CD4-positive, alpha-beta T cell treated with Interleukin-17A for 4 hours (primary cell): ENCODE results near the gene ARHGEF28.

Experiments
- DNase-seq: peaks from one replicate; pipeline ENCODE4 v3.0.0-alpha.2; 2020; ENCODE audit warnings: mixed read lengths

ARHGEF28 gene

DNA sequence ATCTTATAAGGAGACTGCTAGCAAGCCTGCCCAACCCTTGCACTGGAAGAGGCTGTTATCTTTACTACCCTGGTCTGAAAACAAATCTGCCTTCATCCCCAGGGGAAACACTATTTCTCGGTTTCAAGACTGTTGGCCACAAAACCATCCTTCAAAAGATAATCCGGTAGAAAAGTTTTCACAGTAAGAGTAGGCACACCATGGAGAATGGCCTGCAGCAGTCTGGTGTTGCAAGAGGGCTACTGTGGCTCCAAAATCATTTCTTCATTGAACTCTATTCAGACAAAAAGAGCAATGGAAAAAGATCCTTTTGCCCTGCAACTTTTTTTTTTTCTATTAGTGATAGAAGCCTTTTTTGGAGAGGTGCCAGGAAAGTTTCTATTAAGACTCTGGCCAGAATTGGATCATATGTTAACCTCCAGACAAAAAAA, 163.9 kb downstream of the ARHGEF28 start:
- no peak for DNase-seq

DNA sequence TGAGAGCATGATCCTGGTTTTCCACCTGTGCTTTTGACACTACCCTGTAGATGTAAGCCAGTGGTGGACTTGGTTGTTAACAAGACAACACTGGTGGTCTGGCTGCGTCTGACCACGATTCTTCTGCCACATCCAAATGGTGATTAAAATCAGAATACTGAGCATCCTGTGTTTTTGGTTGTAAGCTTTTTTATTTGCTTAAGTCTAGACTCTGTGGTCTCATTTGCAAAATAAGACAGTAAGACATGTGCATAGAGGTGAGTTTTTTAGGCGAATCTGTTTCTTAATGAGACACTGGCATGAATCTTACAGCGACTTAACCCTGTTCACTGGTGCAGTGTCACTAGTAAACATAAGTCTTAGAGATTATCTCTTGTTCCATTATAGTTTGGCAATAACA, 165.4 kb downstream of the ARHGEF28 start:
- no peak for DNase-seq

DNA sequence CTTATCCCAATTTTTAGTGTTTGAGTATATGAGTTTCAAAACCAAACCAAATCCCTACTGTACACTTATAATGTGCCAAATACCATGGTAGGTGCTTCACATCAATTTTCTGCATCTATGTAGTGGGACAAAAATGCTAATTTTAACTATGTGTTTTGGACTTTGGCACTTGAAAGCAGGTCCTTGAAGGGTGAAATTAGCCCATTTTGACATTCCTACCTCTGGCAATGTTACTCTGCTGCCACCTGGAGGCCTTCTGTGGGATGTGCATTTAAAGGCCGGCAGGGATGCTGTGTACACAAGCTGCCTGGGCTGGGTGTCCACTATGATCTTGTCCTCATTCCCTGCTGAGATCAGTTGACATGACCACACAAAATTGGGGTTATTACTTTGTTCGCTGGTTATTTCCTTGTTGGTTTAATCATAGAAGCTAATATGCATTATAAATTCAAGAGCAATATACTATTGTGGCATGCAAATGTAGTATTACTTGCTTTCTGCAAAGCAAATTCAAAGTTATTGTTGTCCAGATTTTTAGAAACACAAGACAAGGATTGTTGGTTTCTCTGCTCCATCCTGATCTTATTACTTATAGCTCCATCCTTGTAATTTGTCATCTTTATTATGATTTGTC, 166.8 kb downstream of the ARHGEF28 start:
- peak; percentile 64 for DNase-seq

DNA sequence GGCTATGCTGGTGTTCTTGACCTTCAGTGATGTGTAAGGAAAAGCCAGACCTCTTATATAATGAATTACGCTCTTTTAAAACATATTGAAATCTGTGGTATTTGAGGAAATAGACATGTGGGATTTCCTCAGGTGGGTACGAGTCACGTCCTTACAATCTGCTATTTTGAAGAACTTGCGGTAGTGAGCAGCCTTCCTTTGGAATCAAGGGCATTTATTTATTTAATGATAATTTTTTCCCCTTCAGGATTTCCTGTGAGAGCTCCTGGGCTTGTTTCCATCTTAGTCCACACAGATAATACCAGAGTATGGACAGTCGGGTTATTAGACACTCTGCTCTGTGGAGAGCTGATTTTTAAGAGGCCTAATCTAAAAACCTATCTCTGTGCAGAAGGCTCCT, 167.9 kb downstream of the ARHGEF28 start:
- no peak for DNase-seq

DNA sequence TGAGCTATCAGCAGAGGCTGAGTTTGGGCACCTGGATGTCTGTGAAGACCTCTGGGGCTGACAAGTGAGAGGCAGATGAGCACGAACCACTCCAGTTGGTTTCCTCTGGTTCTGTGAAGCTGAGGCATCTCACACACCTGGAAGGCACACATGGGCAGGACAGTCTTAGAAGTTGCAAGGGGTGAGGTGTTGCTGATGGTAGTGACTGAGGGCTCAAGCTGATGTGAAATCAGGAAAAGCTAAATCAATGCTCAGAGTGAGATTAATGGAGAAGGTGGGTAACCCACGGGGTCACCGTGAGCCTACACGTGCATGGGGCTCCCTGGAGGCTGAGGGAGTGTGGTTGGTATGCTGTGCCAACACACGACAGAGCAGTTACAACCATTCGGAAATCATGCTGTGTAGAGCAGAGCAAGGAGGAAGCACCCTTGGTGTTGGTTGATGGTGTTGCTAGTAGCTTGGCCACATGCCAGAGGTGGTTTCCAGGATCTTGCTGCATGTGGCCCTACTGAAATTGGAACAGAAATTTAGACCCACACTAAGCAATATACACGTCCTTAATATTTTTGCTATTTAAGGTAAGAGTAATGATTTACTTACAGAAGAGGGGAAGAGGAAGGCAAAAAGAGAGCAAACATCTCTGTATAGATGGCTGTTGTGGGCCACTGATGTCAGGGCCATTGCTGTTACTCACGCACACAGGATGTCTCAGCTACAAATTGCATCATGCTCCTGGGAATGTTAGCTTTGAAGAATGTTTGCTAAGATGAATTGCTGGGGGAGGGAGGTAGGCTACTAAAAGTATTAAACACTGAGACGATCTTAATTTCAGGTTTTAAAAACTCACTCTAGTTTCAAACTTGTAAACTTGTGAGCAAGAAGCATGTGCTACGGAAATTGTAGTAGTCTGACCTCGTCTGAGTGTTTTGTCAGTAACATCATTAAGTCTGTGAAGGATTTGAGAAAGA, 170.5 kb downstream of the ARHGEF28 start:
- DNase-seq, result no peak

DNA sequence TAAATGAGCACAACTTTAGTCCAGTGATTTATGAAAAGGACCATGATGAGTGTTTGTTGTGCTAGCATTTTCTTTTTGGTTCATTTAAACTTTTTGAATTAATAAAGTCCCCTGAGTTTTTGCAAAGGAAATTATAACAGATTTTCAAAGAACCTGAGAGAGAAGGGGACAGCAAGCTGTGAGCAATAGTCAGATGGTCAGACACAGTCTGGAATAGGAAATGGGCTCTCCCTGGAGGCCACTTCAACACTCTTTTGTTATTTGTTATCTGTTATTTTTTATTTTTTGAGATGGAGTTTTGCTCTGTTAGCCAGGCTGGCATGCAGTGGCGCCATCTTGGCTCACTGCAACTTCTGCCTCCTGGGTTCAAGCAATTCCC, 171.1 kb downstream of the ARHGEF28 start:
- DNase-seq, result no peak

DNA sequence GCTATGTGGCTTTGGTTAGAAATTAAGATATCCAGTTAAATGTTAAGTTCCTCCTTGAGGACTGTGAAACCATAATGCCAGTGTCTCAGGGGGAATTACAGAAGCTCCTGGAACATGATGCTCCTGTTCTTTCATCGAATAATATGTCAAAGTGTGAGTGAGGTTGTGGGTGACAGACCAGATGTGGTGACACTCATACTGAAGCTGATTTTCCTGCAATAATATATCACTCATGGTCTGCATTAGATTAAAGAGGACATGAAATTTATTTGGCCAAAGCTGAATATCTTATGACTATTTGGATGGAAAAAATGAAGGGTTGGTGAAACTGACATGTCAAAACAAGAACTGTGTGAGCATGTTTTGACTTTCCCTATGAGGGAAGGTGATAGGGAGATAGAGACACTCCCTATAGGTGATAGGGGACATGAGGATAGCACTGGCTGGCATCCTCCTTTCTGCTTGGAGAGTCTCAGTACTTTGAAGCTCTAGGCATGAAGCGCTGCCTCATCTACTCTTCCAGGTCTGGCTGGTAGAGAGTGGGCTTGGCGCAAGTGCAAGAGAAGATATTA, 173.5 kb downstream of the ARHGEF28 start:
- DNase-seq, result no peak

DNA sequence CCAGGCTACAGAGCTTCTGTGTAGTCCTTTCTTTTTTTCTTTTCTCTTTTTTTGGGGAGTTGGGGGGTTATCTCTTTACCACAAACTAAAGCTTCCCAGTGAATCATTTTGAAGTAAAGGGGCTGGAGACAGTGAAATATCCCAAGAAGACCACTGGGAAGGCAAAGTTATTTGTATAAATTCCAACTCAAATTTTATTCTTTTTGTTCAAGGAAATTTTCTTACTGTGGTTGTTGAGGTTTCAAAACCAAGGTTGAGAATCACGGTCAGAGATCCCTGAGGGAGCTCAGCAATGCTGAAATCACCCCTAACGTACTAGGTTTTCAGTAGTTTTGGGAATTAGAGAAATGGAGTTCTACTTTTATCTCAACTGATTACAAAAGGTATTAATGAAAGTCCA, 175.7 kb downstream of the ARHGEF28 start:
- DNase-seq, result no peak

DNA sequence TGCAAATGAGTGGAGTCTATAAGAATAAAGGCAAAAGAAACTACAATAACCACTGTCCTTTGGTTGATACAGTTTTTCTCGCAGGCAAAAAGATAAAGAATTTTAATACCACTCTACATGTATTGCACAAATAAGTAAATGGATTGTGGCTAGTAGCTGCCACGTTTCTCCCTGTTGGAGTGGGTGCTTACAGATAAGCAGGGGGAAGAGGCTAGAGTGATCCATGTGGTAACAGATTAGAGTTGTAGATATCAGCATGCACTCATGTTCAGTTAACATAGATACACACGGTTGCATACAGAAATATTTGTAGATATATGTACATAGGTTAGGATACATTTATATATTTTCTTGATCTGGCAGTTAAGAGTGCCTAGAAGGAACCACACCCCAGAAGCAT, 179.5 kb downstream of the ARHGEF28 start:
- no peak for DNase-seq

DNA sequence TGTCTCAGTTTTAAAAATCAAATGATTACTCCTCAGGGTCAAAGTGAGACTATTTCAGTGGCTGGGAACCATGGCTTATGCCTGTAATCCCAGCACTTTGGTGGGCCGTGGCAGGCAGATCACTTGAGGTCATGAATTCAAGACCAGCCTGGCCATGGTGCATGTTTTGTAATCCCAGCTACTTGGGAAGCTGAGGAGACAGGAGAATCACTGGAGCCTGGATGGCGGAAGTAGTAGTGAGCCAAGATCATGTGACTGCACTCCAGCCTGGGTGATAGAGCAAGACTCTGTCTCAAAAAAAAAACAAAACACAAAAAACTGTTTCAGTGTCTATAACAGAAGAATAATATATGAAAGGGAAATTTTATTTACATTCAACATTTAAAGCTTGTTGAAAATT, 182.9 kb downstream of the ARHGEF28 start:
- no peak for DNase-seq

DNA sequence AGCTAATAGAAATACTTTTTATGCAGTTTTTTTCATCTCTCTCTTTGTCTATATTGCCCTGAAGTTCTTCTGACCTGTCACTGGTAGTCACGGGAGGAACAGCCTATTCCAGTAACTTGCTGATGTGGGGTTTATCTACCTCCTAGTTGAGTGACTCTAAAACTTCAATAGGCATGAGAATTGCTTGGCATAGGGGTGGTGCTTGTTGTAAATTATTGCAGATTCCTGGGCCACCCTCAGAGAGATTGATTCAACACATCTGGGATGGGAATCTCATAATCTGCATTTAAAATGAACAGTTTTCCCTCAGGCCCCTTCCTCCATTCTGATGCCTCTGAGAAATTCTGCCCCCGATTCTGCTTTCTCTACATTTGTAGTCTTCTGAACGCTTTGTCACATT, 184.4 kb downstream of the ARHGEF28 start:
- DNase-seq, result no peak

DNA sequence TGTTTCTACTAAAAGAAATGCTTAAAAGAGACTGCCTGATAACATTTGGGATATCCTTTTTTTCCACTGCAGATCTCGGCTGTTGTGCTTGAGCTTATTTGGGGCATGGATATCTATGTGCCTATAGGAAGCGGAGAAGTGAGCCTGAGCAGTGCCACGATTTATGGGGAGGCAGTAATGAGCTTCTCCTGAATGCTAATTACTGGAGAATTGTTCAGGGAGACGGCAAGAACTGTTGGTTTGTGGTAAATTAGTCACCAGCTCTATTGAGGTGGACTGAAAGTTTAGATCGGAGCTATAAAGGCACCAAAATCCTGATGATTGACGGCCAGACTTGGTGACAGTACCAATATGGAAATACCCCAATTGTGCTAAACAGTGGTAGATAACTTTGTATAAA, 186.5 kb downstream of the ARHGEF28 start:
- no peak for DNase-seq

DNA sequence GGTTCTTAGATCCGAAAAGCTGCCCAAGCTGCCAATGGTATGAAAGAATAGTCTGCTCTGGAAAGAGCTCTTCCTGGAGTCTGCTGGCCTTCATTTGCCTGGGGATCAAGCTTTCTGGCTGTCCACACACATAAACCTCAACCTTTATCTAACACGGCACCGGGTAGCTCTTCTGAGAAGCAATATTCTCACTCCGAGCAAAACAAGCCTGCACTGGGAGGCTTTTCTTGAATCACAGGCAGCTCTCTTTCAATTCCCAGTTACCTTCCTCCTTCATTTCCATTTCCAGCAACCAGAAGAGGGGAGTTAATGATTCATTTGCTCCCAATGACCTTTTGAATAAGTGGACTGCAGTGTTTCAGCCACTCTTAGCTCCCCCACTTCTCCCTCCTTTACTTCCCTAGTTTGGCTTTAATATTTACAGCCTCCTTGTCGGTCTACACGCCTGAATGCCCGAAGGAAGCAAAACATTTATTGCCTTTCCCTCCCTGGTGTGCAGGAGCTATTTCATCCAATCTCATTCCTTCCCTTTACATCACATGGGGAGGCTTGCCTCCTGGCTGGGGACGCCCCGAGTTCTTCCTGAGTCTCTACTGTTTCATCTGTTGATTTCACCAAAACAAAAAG, 187.1 kb downstream of the ARHGEF28 start:
- DNase-seq, result no peak

DNA sequence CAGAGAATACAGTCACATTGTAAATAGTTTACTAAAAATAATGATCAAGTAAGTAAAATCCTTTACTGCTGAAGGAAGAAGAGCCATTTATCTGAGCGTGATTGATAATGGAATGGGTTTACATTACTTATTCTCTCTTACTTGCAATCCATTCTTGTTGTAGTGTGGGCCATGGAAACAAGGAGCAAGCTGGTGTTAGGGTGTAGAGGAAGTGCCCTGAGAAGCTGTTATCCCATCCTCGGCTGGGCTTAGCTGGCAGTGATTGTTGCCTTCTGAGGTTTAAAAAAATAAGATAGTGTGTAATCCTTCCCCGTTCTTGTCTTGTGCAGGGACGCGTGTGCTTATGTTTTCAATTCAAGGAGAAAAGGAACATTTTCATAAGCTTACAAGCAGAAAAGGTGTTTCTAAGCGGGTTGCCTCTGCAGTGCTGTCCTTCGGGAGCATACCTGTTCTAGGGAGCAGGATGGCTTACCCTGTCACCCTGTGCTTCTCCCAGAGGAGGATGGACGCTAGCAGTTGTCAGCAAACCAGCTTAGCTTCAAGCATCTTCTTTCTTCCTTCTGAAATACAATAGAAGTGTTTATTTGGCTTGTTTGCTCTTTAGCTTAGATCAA, 188.3 kb downstream of the ARHGEF28 start:
- no peak for DNase-seq

DNA sequence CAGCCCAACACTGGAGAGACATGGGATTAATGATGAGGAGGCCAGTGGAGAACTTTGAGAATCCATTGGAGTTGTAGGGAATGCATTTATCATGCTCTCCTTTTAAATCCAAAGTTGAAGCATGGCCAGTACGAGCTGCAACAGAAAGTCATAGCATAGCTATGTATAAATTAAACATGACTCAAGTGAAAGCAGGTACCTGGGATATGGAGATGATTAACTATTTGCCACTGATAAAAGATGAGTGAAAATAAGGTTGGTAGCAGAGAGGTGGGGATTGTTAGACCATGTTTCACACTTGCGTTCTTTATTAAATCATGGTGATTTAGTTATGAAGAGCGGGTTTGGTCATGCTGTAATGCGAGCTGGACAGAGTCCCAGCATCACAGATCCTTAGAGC, 189.6 kb downstream of the ARHGEF28 start:
- DNase-seq, result no peak

DNA sequence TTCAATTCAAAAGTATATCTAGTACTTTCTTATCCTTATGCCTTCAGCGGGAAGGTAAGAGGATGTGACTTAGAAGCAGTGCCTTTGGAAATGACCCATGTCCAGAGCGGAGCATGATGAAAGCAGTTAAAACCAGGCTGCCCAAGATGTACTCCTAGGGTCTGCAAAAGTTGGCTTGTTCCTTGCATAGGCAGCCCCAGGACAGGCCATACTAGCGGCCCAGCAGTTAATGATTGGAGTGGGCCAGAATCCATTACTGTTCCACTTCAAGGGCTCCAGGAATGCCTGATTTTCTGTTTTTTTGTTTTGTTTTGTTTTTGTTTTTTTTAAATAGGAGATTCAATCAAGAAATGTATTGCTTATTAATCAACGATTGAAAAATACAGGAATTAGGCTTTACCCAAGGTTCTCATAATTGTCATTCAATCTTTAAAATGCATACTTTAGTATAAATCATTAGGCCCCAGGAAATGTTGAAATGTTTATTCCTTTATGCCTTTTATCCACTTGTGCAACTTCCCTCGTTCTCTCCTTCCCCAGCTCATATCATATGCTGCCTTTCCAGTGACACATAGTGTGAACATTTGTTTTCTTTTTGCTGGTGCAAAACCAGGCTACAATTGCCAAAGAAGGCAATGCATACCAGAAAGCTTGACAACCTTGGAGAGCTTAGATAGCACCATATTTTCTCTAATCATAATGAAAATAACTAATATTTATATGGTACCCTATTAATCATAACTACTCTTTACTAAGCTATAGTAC, 190.8 kb downstream of the ARHGEF28 start:
- no peak for DNase-seq

DNA sequence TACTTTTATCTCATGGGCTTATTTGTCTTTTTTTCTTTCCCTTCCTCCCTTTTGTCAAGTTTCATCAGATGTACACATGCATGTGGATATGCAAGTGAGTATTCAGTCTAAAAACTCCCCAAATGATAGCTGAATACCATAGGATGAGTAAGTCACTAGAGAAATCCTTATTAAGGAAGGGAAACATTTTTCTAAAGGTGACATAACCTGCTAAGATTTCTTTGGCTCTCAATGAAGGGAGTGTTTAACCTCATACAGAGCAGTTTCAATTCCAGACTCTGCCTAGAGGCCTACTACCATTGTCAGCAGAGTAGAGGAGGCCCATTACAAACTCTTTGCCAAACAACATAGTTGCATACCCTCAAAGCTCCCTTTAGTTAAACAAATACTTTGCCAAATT, 192.4 kb downstream of the ARHGEF28 start:
- no peak for DNase-seq

DNA sequence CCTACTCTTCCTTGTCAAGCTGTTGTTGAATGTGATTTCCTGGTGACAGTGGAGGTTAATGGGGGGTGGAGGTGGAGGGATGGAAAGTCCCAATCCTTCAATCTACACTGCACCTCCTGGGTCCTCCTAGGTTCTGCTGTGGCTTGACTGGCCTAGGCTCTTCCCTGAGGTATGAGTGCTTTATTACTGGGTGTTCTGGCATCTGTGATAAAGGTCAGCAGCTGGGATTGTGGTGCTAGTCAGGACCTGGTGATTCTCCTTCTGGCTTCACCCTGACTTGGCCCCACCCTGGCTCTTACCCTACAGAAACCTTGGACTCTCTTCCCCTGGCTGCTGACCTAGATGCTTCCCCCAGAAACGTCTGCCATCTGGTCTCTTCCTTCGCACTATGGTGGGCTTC, 194.3 kb downstream of the ARHGEF28 start:
- no peak for DNase-seq

DNA sequence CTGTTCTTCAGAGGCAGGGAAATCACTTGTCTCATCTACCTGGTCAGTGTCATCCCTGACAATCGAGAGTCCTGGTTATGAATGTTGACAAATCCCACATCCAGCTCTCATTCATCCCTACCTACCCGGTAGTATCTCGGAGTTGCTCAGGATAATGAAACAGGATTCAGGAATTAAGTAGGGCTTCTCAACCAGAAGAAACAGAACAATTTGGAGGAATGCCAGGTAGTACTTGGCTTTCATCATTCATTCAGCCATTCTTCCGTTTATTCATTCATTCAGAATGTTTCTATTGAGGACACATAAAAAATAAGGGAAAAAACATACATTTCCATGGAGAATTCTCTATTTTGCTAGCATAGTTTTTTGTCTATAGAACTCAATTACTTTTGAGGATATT, 195.0 kb downstream of the ARHGEF28 start:
- no peak for DNase-seq

DNA sequence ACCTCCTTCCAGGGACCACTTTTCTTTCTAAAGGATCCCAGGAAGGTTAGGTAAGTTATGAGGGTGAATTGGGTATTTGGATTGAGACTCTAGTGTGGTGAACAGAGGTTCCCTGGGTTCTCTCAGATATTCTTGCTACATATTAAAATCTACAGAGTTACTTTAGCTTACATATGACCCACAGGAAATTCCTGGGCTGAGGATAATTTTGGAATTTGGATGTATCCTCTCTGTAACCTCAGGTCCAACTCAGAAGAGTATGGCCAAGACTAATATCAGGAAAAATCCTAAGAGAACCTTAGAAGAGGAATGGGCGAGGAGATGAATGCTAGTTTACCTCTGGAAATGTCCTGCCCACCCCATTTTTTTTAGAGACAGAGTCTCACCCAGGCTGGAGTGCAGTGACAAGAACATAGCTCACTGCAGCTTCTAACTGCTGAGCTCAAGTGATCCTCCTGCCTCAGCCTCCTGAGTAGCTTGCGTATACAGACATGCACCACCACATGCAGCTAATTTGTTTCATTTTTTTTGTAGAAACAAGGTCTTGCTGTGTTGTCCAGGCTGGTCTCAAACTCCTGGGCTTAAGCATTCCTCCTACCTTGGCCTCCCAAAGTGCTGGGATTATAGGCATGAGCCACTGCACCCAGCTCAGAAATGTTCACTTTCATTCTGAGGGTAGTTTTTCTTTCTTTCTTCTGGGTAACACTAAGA, 196.4 kb downstream of the ARHGEF28 start:
- DNase-seq, result no peak

DNA sequence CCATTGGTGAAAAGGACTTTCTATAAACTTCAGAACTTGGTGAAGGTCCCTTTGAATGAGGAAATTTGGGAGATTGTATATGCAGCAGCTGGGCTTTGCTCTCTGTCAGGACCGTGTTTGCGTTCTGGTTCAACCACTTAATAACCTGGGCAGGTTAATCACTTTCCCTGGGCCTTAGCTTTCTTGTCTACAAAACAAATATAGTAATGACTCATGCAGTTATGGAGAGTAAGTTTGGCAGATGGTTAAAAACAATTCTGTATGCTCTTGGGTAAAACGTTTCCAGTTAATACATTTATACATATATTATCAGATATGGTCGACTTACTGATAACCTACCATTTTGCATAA, 197.0 kb downstream of the ARHGEF28 start:
- DNase-seq, result no peak

DNA sequence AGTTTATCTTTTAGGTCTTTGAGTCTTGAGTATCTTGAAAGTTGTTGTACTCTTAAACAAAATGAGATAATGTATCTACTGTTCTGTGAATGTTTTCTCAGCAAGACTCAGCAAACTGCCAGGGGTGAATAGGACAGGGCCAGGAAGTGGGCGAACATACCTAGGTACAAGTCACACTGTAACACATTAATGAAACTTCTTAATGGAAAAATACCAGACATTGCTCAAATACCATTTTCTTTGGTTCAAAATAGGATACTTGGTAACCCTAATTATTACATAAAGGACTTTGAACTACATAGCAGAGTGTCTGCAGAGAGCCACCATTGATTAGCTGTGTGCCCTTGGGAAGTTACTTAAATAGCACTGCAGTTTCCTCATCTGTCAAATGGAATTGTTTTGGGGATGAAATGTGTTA, 197.5 kb downstream of the ARHGEF28 start:
- no peak for DNase-seq
